A204.1 (cell line): Measurements from ENCODE around the gene GJB1.

Experiments
- FAIRE-seq: peaks from 2 replicates; lab custom pipeline; 2012; peaks lifted over from hg19 to GRCh38; lab: Jason Lieb, UNC

The GJB1 gene

DNA sequence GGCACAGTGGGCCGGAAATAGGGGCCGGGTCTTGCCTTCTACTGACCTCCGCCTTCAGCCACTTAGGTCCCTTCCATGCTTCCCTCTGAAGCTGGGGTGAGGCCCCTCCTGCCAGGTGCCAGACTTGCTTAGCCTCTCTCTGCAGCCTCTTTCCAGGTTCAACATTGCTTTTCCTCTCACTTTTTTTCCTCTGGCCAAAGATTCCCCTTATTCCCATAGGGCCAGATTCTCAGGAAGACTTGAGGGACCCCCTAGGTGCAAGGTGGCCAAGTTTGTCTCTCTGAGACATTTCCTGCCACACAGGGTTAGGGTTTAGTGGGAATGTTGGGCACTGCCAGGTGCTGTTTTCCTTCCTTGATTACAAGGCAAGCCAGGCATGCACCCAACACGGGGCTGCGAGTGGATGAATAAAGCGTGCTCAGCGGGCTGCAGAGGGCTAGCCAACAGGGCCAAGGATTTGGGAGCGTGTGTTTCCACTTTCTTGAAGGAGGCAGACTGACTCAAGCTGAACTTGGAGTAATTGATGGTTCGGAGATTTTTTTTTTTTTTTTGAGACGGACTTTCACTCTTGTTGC is 7.6 kb upstream of the GJB1 start:
- no peak for FAIRE-seq

DNA sequence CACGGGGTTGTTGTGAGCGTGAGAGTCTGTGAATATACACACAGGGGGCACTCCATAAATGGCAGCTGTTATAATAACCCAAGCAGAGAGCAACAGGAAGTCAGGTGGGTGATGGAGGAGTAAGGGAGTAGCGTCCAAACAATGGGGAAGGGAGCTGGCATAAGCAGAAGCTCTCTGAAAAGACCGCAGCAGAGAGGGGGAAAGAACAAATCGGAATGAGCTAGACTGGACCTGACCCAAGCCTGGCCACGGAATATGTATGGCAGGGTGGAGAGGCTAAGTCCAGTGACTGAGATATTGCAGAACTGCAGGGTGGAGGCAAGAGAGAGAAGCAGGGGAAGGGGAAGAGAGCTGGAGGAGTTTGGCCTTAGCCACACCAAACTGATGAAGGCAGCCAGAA is 6.5 kb upstream of the GJB1 start:
- FAIRE-seq: no peak

DNA sequence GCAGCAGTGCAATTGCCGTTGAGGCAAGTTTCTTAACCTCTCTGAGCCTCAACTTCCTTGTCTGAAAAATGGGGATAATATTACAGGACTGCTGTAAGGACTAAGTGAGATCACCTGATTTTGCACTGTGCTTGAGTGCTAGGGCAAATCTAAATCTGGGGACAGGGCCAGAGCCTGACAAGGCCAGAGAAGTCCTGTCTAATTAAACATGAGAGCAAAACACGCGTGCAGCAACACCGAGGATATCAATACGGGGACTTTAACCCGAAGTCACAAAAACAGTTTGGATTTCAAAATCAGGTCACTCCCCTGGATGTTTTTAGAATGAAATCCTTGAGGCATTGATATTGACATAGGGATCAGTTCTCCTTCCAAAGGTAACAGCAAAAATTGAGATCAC is 5.7 kb upstream of the GJB1 start:
- FAIRE-seq: no peak

DNA sequence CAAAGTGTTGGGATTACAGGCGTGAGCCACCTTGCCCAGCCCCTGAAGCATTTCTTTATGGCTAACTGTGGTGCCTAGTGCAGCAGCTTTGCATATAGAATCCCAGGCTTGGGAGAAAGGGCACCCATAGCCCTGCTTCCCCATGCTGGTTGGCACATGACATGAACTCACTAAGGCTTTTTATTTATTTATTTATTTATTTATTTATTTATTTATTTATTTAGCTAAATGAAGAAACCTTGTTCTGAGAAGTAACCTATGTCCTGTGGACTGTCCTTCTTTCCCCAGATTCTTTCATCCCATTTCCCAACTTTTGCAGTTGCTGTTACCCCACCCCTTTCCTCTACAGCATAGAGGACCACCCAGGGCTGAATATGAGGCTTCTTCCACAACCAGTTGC is 1.9 kb upstream of the GJB1 start:
- no peak for FAIRE-seq

DNA sequence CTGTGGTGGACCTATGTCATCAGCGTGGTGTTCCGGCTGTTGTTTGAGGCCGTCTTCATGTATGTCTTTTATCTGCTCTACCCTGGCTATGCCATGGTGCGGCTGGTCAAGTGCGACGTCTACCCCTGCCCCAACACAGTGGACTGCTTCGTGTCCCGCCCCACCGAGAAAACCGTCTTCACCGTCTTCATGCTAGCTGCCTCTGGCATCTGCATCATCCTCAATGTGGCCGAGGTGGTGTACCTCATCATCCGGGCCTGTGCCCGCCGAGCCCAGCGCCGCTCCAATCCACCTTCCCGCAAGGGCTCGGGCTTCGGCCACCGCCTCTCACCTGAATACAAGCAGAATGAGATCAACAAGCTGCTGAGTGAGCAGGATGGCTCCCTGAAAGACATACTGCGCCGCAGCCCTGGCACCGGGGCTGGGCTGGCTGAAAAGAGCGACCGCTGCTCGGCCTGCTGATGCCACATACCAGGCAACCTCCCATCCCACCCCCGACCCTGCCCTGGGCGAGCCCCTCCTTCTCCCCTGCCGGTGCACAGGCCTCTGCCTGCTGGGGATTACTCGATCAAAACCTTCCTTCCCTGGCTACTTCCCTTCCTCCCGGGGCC is 1.2 kb downstream of the GJB1 start:
- FAIRE-seq: no peak

DNA sequence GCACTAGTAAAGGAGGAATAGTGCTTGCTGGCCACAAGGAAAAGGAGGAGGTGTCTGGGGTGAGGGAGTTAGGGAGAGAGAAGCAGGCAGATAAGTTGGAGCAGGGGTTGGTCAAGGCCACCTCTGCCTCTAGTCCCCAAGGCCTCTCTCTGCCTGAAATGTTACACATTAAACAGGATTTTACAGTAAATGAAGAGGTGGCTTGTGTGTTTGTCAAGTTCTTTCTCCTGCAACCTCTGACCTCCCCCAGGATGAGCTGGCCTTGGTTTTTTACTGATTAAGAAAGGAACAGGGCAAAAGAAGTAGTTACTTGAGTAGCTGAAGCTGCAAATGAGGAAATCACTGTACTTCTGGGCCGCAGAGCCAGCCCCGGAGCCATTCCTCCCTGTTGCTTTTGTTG is 2.0 kb downstream of the GJB1 start:
- no peak for FAIRE-seq

DNA sequence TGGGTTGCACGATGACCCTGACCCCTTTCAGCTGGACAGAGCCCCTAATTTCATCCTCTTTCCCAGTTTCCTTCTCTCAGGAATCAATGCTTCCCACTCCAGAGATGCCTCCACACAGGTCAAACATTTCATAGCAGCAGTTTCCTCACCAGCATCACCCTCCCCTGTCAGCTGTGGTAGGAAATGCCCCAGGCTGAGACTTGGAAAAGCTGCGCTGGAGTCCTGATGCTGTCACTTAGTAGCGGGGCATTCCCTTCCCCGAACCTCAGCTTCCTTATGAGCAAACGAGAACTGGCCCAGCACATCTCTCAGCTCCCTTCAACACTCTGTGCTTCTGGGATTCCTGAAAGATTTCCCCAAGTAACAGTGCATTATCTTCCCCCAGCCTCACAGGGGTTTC is 2.7 kb downstream of the GJB1 start:
- no peak for FAIRE-seq

DNA sequence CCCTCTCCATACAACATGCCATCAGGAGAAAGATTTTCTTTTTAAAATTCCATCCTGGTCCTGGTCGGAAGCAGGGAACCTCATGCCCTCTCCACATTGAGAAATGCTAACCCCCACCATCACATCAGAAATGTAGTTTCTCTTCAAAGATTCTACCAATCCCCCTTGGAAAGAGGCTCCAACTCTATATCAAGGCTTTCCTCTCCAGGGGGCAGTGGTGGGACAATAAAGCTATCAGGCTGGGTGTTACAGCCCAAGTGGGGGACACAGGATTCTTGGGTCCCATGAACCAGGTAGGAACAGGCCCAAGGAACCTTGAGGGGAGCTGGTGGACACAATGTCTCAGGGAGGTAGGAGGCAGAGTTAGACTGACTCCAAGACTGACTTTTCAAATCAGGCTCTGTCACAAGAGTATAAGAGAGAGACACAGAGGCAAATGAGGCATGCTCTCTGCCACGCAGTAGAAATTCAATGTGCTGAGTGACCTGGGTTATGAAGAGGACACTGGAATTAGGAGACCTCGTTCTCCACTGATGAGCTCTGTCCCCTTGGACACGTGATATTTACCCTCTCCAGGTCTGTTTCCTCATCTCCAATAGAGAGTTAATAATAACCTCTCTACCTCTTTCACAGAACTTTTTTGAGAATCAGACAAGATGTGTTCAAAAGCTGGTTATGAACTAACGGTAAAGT is 4.5 kb downstream of the GJB1 start:
- FAIRE-seq: no peak

DNA sequence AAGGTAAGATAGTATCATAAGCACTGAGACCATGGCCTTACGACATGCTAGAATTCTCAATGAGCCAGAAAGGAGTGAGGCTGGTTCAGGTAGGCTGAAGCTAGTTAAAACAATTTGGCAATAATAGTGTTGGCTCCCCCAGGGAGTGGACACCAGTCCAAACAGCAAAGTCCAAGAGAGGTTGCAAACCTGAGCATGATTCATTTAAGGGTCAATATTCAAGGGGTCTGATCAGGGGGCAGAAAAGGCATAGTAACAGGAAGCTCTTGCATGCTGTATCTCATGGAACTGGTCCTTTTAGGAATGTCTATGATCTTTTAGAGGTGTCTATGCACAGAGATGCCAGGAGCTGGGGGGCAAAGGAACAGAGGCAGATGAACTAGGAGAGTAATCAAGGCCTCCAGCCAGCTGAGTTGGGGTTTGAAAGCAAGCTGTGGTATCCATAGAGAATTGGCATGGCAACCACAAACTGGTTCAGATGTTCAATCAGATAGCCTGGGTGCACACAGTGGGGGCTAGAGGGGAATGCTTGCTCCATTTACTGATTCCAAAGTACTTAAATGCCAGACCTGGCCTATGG is 5.1 kb downstream of the GJB1 start:
- FAIRE-seq: no peak

DNA sequence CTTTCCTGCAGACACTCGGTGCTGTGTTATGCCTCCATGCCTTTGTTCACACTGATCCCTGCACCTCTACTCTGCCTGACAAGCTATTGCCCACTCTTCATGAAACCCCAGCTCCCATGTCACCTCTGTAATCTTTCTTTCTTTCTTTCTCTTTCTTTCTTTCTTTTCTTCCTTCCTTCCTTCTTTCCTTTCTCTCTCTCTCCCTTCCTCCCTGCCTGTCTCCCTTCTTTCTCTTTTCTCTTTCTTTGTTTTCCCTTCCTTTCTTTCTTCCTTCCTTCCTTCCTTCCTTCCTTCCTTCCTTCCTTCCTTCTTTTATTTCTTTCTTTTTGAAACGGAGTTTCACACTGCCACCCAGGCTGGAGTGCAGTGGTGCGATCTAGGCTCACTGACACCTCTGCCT is 12.5 kb downstream of the GJB1 start:
- no peak for FAIRE-seq

DNA sequence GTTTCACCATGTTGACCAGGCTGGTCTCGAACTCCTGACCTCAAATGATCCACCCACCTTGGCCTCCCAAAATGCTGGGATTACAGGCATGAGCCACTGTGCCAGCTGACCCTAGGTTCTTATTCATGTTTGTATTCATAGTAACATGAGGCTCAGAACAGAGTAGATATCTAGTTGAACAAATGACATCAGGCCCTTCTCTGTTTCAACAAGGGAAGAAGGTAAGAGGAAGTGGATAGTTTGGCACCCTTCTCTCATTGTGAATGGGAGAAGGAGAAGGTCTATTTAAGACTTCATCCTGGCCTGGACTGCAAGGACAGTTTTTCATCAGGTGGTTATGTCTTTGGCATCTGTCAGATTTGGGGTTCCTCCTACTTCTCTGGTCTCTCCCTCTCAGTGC is 13.8 kb downstream of the GJB1 start:
- FAIRE-seq: no peak

DNA sequence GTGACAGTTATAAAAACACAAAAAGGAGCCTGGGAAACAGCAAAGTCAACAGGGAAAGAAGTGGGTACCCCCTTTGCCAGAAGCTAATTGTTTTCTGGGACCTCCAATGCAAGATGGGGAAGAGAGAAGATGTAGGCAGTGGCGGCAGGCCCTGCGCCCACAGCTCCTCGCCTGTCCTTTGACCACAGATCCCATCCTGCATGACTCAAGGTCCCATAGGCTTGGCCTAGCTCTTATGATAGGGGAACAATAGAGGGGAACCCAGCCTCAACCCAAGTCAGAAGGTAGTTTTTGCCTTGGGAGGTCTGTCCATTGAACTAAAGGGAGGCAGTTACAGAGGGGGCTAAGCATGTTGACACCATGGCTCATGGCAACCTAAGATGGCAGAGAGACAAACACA is 16.8 kb downstream of the GJB1 start:
- no peak for FAIRE-seq

DNA sequence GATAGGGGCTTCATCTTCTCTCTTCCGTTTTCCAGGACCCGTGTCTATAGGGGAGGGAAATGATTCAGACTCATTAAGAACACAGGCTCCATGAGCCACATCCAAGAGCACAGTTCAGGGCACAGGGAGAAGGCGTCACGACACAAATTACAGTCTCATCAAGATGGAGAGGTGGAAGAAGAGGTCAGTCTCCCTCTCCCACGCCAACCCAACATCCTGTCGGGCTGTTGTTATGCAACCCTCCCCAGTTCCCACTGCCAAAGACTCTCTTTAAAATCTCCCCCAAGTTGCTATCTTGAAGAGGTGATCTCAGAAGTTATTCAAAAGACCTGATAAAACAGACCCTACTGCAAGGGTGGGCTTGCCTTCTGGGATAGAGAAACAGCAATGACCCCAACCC is 18.3 kb downstream of the GJB1 start:
- no peak for FAIRE-seq

DNA sequence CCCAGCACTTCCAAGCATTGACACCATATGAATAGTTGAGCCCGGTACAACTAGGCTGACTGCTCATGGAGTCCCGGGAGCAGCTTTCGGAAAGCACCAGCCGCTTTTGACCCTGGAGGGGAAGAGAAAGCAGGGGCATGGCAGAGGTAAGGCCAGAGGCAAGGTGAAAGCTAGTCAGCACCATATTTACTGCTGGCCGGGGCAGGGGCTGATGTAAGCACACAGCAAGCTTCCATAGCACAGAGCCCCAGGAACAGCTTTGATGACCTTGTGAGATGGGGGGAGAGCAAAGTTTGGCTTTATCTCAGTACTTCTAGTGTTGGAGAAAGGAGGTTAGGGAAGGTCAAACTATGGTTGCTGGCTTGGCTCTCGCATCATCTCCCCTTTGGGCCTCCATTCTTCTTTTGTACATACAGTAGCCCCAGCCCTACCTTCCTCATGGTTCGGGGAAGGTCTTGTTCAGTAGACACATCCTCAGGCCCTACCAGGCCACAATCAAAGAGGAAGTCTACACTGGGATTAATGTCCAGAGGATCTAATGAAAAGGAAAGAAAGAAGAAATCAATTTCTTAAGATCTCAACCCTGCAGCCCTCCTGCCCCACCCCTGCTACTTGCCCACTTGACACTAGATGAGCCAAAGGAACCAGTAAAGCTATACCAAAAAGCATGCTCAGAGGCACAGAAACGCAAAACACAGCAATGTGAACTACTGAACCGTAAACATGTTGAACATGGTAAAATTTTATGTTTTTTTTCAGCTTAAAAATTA is 21.5 kb downstream of the GJB1 start:
- no peak for FAIRE-seq

DNA sequence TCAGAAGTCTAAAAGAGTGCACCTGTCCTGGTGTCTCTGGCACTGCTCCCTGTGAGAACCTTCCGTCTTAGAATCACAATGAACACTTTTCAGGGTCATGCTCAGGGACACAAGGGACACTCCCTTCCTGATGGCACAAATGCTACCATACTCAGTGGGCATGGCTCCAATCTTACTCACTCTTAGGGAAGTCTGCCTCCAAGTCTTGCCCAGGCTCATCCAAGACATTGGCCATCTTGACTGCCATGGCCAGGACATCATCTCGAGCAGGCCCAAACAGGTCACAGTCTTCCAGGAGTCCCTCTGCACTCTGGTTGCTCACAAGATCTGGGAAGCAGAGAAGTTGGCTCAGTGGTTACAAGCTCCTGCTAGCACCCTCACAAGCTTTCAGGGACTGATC is 22.1 kb downstream of the GJB1 start:
- no peak for FAIRE-seq

DNA sequence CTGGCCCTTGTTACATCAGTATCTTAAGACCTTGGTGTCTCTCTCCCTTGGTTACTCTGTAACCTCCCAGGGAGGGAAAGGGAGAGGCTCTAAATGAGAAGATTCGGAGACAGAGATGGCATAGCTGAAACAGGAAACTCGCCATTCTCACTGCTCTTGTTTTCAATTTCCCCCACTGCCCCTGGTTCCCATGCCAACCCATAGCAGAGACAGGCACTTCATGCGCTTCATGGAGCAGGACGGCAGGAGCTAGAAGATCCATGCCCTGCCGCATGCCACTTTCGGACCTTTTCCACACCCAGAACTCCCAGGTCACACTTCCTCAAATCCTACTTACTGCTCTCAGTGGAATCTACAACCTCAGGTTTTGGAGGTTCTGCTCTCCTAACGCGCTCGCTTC is 27.8 kb downstream of the GJB1 start:
- FAIRE-seq: no peak

DNA sequence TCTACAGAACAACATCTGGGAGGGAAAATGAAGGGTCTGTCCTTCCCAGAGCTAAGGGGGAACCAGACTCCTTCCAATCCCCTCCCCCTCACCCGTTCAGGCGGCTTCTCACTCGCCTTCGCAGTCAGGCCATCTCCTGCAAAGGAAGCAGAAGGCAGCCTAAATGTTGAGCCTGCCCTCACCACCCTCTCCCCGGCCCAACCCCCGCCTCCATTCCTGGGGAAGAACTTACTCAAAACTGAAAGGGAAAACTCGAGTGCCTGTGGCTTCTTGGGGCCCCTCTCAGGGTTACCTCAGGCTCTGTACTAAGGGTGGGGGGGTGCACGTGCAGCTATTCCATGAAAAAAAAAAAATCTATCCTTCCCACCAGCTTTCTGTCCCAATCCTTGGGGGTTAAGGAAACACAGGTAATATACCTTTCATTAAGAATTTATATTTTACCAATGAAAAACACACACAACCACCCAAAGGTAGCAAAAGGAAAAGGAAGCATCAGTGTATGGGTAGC is 28.5 kb downstream of the GJB1 start:
- FAIRE-seq: no peak

DNA sequence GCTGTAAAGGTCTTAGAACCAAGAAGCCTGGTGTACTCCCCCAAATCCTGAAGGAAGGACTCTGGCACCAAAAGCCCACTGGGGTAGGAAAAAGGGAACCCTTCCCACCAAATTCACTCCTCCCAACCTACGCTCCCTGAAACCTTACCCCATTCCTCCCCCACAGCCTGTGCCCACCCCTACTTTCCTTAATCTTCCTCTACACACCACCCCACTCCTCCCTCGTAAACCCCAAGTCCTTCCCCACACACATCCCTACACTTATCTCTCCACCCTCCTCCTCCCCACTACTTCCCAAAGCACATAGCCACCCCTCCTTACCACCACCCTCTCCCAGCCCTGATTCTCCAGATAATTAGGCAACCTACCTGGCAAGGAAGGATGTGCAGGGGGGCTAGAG is 29.2 kb downstream of the GJB1 start:
- no peak for FAIRE-seq

DNA sequence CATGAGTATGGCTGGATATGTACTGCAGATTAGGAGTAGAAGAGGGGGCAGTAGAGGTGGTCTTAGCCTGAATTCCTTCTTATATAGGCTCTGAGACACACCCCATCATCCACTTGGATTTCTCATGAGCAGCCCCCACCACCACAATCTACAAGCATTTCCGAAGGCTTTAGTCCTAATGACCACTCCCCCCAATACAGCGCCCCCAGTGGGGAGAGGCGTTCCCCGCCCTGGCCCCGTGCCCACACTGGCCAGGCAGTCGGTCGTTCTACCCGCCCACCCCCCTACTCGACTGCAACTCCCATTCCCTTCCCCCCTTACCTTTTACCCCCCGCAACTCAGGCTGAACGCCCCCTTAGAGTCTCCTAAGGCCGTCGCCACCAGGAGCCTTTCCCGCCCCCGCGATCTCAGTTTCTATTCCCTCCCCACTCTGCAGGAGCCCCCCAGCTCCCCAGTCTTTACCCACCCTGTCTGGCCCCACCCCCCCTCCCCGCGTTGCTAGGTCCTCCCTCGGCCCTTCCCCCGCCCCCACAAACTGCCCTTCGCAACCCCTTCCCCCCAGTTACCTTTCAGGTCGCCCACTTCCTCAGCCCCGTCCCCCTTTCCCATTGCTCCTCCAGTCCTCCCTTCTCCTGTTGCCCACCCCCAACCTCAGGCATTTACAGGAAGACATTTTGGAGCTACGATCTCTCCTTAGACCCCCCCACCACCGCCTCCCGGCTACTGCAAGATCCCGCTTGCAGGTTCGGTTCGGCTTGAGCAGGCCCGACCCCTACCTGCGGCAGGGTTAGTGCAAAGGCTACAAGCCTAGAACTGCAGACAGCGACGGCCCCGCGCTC is 30.4 kb downstream of the GJB1 start:
- no peak for FAIRE-seq

DNA sequence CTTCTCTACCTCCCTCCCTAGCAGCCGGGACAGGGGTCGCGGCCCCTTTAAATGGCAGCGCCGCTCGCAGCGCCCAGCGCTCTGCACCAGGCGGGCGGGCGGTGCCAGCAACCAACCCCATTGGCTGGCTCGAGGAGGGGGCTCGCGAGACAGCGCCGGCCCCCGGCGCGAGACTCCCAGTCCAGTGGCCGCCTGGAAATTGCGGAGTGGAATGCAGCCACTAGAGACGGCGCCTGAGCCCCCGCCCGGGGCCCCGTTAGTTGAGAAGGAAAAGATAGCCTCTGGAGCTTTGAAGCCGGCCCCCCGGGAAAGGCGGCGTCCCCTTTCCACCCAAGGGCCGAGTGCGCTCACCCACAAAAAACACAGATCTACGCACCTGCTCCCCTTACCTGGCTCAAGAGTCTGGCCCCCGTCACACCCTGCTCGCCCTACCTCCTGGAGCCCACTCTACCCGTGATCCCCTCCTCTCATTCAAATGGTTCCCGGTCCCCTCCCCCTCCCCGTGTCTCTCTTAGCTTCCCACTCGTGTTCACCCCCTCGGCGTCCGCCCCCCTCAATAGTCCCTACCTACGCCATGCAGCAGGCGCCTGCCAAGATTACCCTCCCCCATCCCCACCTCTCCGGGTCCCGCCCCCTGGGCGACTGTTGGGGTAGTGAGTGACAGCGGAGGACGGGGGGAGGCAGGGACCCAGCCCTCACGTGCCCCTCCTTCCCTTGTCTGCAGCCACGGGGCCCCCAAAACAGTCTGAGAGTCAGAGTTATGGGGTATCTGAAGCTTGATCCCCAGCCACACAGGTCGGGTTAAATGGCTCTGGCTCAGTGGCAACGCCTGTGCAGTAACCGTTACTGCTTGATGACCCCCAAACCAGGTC is 31.3 kb downstream of the GJB1 start, which contains the start of gene ZMYM3:
Gene ZMYM3 (minus strand): TSS at position 49 of the 872 bp plus-strand sequence. CDS start 885 bp downstream, outside the sequence.
- FAIRE-seq: no peak

DNA sequence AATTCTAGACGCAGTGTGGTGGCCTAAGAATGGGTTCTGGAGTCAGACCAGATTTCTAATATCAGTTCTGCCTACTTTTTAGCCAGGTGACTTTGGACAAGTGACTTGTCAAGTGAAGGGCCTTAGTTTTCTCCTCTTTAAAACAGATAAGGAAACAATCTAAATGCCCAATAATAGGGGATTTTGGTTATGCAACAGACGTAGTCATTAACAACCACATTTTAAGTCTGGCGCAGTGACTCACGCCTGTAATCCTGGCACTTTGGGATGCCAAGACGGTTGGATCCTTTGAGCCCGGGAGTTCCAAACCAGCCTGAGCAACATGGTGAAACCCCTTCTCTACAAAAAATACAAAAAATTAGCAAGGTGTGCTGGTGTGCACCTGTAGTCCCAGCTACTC is 33.0 kb downstream of the GJB1 start:
- no peak for FAIRE-seq
